HFF-Myc (cell line): ENCODE measurements around the gene SLX9.
A peak's percentile ranks its signal among the peaks of the same experiment; 100 is the strongest.

Experiments
- DNase-seq: peaks from one replicate; pipeline ENCODE4 v3.0.0-alpha.2; 2011; ENCODE audit warnings: low read depth; ENCODE audit errors: extremely low read depth
- H3K4me3 ChIP-seq: replicated peaks from 2 replicates; pipeline ENCODE4 v1.5.1; 2011; ENCODE audit warnings: low read depth, mild to moderate bottlenecking, control low read depth, low read length
- CTCF ChIP-seq: IDR thresholded peaks from 2 replicates; pipeline ENCODE4 v1.5.1; 2012; ENCODE audit warnings: mild to moderate bottlenecking, low read depth, low read length, control low read depth; ENCODE audit errors: missing control alignments

Gene SLX9

GRCh38 chr21:45009616-45010015, 69.8 kb downstream of the SLX9 start:
- H3K4me3 ChIP-seq, result no peak overlapping the region
- TF ChIP-seq CTCF, result no peak
- DNase-seq, result no peak

- no peak for DNase-seq
- no peak for TF ChIP-seq CTCF
- H3K4me3 ChIP-seq, result no peak overlapping the region
Observed at GRCh38 chr21:45010096-45010495, 70.3 kb downstream of the SLX9 start.

- H3K4me3 ChIP-seq, result no peak overlapping the region
- TF ChIP-seq CTCF, result no peak
- no peak for DNase-seq
Observed at GRCh38 chr21:45010860-45011259, 71.0 kb downstream of the SLX9 start.

GRCh38 chr21:45011426-45011825, 71.6 kb downstream of the SLX9 start:
- H3K4me3 ChIP-seq, result no peak overlapping the region
- DNase-seq, result no peak
- no peak for TF ChIP-seq CTCF

- TF ChIP-seq CTCF, result no peak
- peak; percentile 35 for DNase-seq
- no peak overlapping the region for H3K4me3 ChIP-seq
Observed at GRCh38 chr21:45011911-45012661, 72.3 kb downstream of the SLX9 start.

GRCh38 chr21:45012662-45013259, 72.9 kb downstream of the SLX9 start:
- no peak overlapping the region for H3K4me3 ChIP-seq
- no peak for DNase-seq
- no peak for TF ChIP-seq CTCF
